GM13977 (cell line): Measurements from ENCODE around the gene PHTF2.
"Not testable (repeated sequence)": the region's sequence is repeated elsewhere in the genome, so short reads cannot be mapped to it uniquely, and the experiment has no call there.

Experiments
- DNase-seq: peaks from one replicate; pipeline ENCODE4 v3.0.0; 2012; ENCODE audit warnings: low spot score
- CTCF ChIP-seq: IDR thresholded peaks from 2 replicates; pipeline ENCODE4 v1.5.1; 2012; ENCODE audit warnings: mild to moderate bottlenecking, control low read depth; ENCODE audit not compliant: insufficient read depth; ENCODE audit errors: extremely low read depth, missing control alignments
- in situ Hi-C: fragments of 300-500 bp; cut with MboI; formaldehyde crosslinking; loops from one replicate; pipeline ENCODE4 v1.12.0; 2022; ENCODE audit warnings: low sequenced_read_pairs, low pct_unique_long_range_greater_than_20kb, mixed read lengths, inconsistent platforms; ENCODE audit not compliant: unreplicated experiment

Gene PHTF2

GRCh38 chr7:77991656-77992055, 193.1 kb downstream of the PHTF2 start:
- no peak for DNase-seq
- in situ Hi-C loops = no loop called here
- TF ChIP-seq CTCF = no peak

- DNase-seq = no peak
- in situ Hi-C loops = no loop called here
- TF ChIP-seq CTCF = no peak
Observed at GRCh38 chr7:77993838-77994237, 195.3 kb downstream of the PHTF2 start.

- no peak for TF ChIP-seq CTCF
- in situ Hi-C loops = no loop called here
- DNase-seq = no peak
Observed at GRCh38 chr7:77995717-77996116, 197.1 kb downstream of the PHTF2 start.

- DNase-seq, in situ Hi-C loops: not testable (repeated sequence)
Observed at GRCh38 chr7:77999168-77999567, 200.6 kb downstream of the PHTF2 start.

- in situ Hi-C loops = no loop called here
- DNase-seq = no peak
- TF ChIP-seq CTCF = no peak
Observed at GRCh38 chr7:78002021-78002420, 203.4 kb downstream of the PHTF2 start.

- TF ChIP-seq CTCF = no peak
- in situ Hi-C loops = no loop called here
- no peak for DNase-seq
Observed at GRCh38 chr7:78002715-78003114, 204.1 kb downstream of the PHTF2 start.

GRCh38 chr7:78006063-78006755, 207.6 kb downstream of the PHTF2 start:
- TF ChIP-seq CTCF = no peak
- in situ Hi-C loops = no loop called here
- no peak for DNase-seq
